ENCODE measurements around the gene CBFB.

Gene CBFB

DNA sequence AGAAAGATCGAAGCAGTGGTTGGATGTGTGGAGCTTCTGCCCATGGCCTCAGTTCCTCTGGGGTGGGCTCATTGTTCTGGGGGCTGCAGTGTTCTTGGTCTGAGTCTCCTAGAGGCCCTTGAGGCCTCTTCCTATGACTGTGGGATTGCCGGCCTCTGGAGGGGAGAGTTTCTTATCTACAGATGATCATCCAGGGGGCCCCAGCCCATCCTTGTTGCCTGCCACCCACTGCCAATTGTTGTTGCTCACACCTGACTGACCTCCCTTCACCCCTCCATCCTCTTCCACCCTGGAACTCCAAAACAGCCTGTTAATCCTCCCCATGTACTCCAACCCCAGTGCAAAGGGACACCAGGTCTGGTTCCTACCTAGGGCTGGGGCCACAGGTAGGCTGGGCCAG, 116.0 kb downstream of the CBFB start:
- no peak for DNase-seq

GRCh38 chr16:67145746-67146145, 116.8 kb downstream of the CBFB start:
- DNase-seq: no peak

DNA sequence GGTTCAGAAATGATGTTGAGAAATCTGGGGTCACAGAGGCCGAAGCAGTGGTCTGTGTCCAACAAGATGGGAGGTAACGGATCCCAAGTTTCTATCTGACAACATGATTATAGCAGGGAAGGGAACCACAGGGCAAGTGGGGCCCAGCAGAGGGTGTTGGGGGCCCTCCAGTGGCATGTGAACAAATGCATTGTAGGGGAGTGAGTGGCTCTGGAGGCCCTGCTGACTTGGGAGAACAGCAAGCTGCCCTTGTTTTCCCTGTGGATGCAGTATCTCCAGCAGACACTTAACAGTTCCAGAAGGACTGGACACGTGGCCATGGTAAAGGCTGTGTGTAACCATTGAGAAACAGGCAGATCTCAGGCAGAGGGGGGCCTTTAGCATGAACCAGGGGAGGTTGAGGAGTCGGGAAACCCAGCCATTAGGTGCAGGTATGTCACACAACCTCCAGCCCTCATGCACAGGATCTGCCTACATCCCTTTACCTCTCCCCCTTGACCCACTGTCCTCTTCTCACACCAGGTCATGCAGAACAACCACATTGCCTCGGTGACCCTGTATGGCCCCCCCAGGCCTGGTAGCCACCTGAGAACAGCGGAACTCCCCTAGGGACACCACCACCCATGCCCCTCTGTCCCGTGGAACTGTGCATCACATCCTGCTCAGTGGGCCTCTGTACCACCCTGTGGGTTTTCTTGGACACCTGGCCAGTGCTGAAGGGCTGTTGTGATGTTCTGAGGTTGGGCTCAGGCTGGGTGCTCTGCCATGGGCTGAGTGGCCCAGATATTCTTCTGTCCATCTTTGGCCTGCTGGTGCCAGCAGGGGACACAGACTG, 117.8 kb downstream of the CBFB start:
- no peak for DNase-seq

GRCh38 chr16:67147437-67148140, 118.6 kb downstream of the CBFB start:
- no peak for DNase-seq

GRCh38 chr16:67148221-67148620, 119.3 kb downstream of the CBFB start:
- DNase-seq: no peak

DNA sequence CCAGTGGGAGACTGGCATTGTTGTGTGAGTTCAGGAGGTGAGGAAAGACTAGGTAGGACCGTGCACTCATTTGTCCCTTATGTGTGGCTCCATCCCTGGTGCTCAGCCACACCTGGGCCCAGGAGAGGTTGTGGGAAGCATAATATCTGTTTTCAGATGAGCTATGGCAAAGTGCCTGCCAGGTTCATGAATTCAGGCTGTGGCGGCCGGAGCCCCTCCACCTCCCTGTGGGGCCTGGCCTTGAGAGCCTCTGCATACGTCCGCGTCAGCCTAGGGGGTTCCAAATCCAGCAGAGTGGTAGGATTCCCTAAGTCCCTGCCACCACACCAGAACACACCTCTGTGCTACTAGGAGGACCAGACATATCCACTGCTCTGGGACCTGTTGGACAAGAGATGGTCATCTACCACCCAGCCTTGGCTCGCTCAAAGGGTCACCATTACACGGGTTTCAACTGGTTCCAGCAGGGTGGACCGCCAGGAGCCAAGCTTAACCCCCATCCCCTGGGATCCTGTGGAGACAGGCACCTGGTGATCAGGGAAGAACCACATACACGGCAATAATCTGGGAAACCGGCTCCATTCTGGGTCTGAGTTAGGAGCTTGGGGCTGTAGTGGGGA, 119.8 kb downstream of the CBFB start:
- DNase-seq: no peak

- no peak for DNase-seq
Observed at GRCh38 chr16:67149276-67150046, 120.5 kb downstream of the CBFB start.

- peak; percentile 18 for DNase-seq
Observed at GRCh38 chr16:67150047-67150832, 121.3 kb downstream of the CBFB start.

All from OCI-M1 (cell line).